Stimulated activated naive CD8-positive, alpha-beta T cell treated with anti-CD3 and anti-CD28 coated beads, Interleukin-15, Interleukin-2, amounts not matched to agents 100 ng/mL and 50 ng/mL, for 24 hours (primary cell): ENCODE measurements around the gene METTL1.
"Not testable (repeated sequence)": the region's sequence is repeated elsewhere in the genome, so short reads cannot be mapped to it uniquely, and the experiment has no call there.

ENCODE experiments used
- H3K27ac Mint-ChIP-seq: one replicate; pipeline ENCODE4 v1.8.0; 2021; ENCODE audit warnings: mild to moderate bottlenecking, mixed read lengths
- H3K27me3 Mint-ChIP-seq: one replicate; pipeline ENCODE4 v1.8.0; 2021; ENCODE audit warnings: mixed read lengths
- H3K36me3 Mint-ChIP-seq: one replicate; pipeline ENCODE4 v1.8.0; 2021; ENCODE audit warnings: low read depth, mixed read lengths
- H3K4me1 Mint-ChIP-seq: one replicate; pipeline ENCODE4 v1.8.0; 2021; ENCODE audit warnings: low read depth, mixed read lengths
- H3K4me3 Mint-ChIP-seq: one replicate; pipeline ENCODE4 v1.8.0; 2021; ENCODE audit warnings: mild to moderate bottlenecking, mixed read lengths
- H3K9me3 Mint-ChIP-seq: one replicate; pipeline ENCODE4 v1.8.0; 2021; ENCODE audit warnings: mixed read lengths

METTL1 gene

DNA sequence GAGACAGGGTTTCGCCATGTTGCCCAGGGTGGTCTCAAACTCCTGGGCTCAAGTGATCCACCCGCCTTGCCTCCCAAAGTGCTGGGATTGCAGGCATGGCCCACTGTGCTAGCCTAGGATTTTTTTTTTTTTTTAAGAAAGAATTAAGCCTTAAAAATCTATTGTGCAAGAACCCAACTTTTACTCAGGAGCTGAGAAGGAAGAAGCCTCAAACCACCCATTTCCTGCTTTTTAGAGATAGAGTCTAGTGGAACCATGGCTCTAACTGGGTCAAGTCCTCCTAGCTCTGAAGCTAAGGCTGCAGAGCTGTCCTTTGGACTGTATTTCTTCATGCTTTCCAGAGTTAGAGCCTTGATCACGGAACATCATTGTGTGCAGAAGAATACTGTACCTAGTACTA is 9.3 kb upstream of the METTL1 start:
- no peak overlapping the region for H3K4me3 Mint-ChIP-seq
- no peak overlapping the region for H3K27ac Mint-ChIP-seq
- no peaks in the 10 kb centered on the region for H3K27me3 Mint-ChIP-seq
- peaks cover 20% of the 10 kb centered on the region for H3K36me3 Mint-ChIP-seq
- H3K9me3 Mint-ChIP-seq = no peaks in the 10 kb centered on the region
- H3K4me1 Mint-ChIP-seq = peaks cover 33% of the 10 kb centered on the region

DNA sequence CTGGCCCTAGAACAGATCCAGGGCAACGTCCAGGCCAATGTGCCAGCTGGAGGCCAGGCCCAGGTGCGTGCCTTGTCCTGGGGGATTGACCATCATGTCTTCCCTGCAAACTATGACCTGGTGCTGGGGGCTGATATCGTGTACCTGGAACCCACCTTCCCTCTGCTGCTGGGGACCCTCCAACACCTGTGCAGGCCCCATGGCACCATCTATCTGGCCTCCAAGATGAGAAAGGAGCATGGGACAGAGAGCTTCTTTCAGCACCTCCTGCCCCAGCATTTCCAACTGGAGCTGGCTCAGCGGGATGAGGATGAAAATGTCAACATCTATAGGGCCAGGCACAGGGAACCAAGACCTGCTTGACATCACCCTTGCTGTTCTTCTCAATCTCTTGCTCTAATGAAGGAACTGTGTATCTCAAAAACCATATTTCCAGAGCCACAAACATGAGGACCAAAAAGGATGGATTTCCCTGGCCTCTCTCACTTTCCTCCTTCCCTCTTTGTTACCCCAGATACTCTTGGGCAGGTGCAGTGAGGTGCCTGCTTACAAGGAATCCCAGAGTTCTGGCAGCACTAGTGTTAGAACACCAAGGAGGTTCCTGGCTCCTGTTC is 8.5 kb upstream of the METTL1 start:
- Mint-ChIP-seq H3K27ac (peak overlapping the region; percentile 16), H3K4me1 (peaks cover 33% of the 10 kb centered on the region), H3K36me3 (peaks cover 22% of the 10 kb centered on the region), H3K9me3 (no peaks in the 10 kb centered on the region), H3K4me3 (no peak overlapping the region), H3K27me3 (no peaks in the 10 kb centered on the region)

DNA sequence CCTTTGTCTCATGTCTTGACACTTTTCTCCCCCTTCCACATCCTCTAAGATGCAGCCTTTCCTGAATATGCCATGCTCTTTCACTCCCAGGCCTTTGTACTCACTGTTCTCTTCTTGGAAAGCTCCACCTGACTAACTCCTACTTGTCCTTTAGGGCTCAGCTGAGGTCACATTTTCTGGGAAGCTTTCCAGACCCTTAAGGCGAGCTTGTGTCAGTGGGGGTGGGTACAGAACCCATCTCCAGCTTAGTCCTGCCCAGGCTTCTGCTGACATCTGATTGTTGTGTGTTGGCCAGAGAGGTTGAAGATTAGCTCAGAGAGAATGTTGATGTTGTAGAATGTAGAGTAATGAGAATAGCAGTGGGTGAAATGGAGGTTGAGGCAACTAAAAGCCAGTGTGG is 7.8 kb upstream of the METTL1 start:
- Mint-ChIP-seq H3K36me3 (peaks cover 22% of the 10 kb centered on the region), H3K4me3 (no peak overlapping the region), H3K27ac (peak overlapping the region; percentile 2), H3K27me3 (no peaks in the 10 kb centered on the region), H3K4me1 (peaks cover 33% of the 10 kb centered on the region), H3K9me3 (no peaks in the 10 kb centered on the region)

DNA sequence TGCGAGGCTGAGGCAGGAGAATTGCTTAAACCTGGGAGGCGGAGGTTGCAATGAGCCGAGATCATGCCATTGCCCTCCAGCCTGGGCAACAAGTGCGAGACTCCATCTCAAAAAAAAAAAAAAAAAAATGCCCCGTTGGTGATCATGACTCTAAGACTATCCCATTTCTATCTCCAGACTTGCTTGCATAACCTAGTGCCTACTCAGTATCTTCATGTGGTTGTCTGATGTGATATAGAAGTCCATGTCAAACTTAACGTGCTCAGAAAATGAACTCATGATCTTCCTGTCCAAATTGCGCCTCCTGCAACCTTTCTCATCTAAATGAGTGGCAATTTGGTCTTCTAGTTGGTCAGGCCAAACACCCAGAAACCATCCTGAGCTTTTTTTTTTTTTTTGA is 6.0 kb upstream of the METTL1 start:
- Mint-ChIP-seq H3K4me1 (peaks cover 25% of the 10 kb centered on the region), H3K36me3 (peaks cover 17% of the 10 kb centered on the region), H3K9me3 (no peaks in the 10 kb centered on the region), H3K4me3 (no peak overlapping the region), H3K27me3 (no peaks in the 10 kb centered on the region), H3K27ac (no peak overlapping the region)

DNA sequence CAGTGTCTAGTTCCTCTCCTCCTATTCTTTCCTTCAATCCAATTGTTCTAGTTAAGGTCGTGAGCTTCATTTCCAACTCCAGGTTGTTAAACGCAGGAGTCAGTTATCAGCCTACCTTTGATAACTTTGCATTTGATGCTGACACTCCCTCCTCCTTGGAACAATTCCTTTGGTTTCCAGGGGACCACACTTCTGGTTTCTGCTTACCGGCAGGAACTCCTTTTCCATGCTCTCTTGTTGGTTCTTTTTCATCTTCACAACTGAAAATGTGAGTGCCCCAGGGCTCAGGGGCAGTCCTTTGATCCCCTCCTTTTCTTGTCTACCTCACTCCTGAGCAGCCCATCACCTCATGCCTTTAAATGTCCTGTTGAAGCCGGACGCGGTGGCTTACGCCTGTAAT is 5.5 kb upstream of the METTL1 start:
- Mint-ChIP-seq H3K4me1 (peaks cover 22% of the 10 kb centered on the region), H3K9me3 (no peaks in the 10 kb centered on the region), H3K27ac (no peak overlapping the region), H3K36me3 (peaks cover 13% of the 10 kb centered on the region), H3K4me3 (no peak overlapping the region), H3K27me3 (no peaks in the 10 kb centered on the region)

DNA sequence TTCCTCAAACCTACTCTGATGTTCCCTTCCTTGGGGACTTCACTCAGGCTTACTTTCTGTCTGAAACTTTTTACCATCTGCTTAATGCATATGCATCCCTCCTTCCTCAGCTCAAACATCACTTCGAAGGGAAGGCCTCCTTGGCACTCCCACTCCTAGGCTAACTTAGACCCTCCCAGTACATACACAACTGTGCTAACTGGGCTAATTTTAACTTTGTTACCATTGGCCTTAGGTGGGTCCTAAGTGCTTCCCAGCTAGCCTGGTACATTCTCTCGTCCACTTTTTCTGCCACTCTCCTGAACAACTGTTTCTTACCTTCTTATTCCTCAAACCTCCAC is 4.3 kb upstream of the METTL1 start:
- H3K27ac Mint-ChIP-seq = peak overlapping the region; percentile 7
- no peak overlapping the region for H3K4me3 Mint-ChIP-seq

DNA sequence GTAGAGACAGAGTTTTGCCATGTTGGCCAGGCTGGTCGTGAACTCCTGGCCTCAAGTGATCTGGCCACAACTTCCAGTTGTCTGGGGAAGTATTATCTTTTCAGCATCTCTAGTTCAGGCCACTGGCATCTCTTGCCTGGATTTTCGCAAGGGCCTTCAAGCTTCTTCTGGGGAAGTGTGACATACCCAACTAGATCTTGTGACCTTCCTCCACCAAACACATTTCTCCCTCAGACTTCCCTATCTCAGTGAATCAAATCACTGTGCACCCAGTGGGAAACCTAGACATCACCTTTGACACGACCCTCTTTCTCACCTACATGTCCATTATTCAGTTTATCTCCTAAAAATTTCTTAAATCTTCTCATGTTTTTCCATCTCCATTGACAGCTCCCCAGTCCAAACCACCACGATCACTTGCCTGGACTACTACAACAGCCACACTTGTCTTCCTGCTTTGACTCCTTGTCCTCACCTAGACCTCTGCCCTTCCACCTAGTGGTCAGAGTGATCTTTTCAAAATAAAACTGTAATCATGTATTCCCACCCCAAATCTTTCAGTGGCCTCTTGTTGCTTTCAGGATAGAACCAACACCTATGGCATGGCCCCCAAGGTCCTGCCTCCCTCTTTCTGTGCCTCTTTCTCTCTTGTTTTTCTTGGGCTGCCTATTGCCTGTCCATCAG is 3.8 kb upstream of the METTL1 start:
- H3K27ac Mint-ChIP-seq = peak overlapping the region; percentile 7
- H3K9me3 Mint-ChIP-seq = no peaks in the 10 kb centered on the region
- peaks cover 18% of the 10 kb centered on the region for H3K36me3 Mint-ChIP-seq
- peaks cover 20% of the 10 kb centered on the region for H3K4me1 Mint-ChIP-seq
- H3K27me3 Mint-ChIP-seq = no peaks in the 10 kb centered on the region
- no peak overlapping the region for H3K4me3 Mint-ChIP-seq

More for the DNA sequence above, 4.3 kb upstream of the METTL1 start:
- Mint-ChIP-seq H3K4me1 (peaks cover 16% of the 10 kb centered on the region), H3K27me3 (no peaks in the 10 kb centered on the region), H3K36me3 (peaks cover 13% of the 10 kb centered on the region), H3K9me3 (no peaks in the 10 kb centered on the region)

DNA sequence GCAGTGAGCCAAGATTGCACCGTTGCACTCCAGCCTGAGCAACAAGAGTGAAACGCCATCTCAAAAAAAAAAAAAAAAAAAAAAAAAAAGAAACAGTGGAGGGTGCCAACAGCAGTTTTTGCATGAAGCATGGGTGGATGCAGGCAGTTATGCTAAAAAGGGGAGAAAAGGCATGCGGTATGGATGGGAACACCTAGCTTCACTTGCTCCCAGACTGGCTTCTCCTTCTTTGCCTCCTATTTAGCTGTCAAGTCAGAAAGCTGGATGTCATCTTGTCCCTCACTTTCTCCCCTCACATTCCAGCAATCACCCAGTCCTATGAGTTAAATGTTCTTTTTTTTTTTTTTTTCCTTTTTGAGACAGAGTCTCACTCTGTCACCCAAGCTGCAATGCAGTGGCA is 3.1 kb upstream of the METTL1 start:
- Mint-ChIP-seq H3K4me1 (peaks cover 21% of the 10 kb centered on the region), H3K4me3 (no peak overlapping the region)

DNA sequence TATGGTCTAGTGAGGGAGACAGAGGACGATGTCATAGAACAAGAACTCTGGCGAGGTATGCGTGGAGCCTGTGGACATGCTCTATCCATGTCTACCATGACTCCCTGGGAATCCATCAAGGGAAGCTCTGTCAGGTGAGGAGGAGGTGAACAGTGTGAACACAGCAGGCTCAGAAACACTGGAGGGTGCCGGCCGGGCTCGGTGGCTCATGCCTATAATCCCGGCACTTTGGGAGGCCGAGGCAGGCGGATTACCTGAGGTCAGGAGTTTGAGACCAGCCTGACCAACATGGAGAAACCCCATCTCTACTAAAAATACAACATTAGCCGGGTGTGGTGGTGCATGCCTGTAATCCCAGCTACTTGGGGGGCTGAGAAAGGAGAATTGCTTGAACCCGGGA is 2.7 kb upstream of the METTL1 start:
- not testable (repeated sequence) for H3K4me3 Mint-ChIP-seq, H3K27ac Mint-ChIP-seq, H3K27me3 Mint-ChIP-seq, H3K9me3 Mint-ChIP-seq
- Mint-ChIP-seq H3K36me3 (peaks cover 29% of the 10 kb centered on the region), H3K4me1 (peaks cover 23% of the 10 kb centered on the region)

More for the DNA sequence above, 3.1 kb upstream of the METTL1 start:
- no peak overlapping the region for H3K27ac Mint-ChIP-seq
- H3K36me3 Mint-ChIP-seq = peaks cover 25% of the 10 kb centered on the region
- H3K9me3 Mint-ChIP-seq = no peaks in the 10 kb centered on the region
- no peaks in the 10 kb centered on the region for H3K27me3 Mint-ChIP-seq

DNA sequence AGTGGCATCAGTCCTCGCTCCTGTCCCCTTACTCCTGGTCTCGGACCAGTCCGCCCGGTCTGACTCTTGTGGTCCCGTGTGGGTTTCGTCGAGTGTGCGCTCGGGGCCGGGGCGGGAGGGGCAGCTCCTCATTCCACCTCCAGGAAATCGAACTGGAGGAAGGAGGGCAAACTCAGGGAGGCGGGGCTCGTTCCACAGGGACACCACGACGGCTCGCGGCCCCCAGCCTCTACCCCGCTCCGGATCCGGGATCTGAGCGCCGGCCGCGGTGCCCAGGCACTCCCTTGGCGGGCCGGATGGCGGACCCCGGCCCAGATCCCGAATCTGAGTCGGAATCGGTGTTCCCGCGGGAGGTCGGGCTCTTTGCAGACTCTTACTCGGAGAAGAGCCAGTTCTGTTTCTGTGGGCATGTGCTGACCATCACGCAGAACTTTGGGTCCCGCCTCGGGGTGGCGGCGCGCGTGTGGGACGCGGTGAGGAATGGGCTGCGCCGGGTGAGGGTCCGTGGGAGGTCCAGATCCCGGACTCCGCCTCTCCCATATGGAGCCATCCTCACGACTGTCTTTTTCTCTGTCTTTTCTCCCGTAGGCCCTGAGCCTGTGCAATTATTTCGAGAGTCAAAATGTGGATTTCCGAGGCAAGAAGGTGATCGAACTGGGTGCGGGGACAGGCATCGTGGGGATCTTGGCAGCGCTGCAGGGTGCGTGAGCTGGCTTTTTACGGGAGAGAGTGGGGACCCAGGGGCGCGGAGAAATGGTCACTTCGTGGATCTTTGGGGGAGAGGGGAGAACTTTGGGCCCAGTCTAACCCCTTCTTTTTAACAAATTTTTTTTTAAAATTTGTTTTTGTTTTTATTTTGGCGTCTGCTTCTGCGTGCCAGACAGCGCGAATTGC is 771 bp upstream of the METTL1 start, which contains the start of gene EEF1AKMT3:
TSS of gene EEF1AKMT3 (plus strand) at position 186 of the 894 bp plus-strand sequence. CDS start at position 297, 111 bp downstream.
- Mint-ChIP-seq H3K27me3 (no peaks in the 10 kb centered on the region), H3K9me3 (no peaks in the 10 kb centered on the region), H3K27ac (peak within 1 kb of the TSS; percentile 98), H3K36me3 (peaks cover 43% of the 10 kb centered on the region), H3K4me3 (peak within 1 kb of the TSS; percentile 95), H3K4me1 (peaks cover 25% of the 10 kb centered on the region)

DNA sequence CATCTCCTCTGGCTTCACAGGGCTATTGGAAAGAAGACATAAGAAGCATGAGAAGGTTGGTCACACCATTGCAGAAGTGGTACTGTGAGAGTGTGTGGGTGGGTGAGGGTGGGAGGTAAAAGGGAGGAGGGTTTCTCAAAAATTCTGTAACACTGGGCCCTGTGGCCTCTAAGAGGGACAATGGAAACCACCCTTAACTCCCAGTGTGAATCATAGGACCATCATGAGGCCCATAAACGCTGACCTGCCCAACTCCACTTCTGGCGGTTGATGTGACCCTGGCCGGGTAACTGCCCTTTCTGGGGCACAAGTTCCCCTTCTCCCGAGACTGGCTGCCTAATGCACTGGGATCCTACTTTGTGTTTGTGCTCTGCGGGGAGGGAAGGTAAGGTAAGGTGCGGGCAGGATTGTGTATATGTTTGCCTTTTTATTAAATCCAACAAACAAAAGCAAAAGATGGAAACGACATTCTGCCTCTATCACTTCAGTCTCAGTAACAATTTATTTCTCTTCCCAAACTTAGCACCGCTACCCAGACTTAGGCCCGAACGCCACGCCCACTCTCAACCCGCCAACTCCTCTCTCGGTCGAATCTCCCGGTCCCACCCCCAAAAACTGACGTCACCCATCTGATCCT is 551 bp downstream of the METTL1 start:
- peak overlapping the region; percentile 98 for H3K27ac Mint-ChIP-seq
- peaks cover 3% of the 10 kb centered on the region for H3K27me3 Mint-ChIP-seq
- peaks cover 43% of the 10 kb centered on the region for H3K36me3 Mint-ChIP-seq
- peaks cover 38% of the 10 kb centered on the region for H3K4me1 Mint-ChIP-seq
- no peaks in the 10 kb centered on the region for H3K9me3 Mint-ChIP-seq
- H3K4me3 Mint-ChIP-seq = peak overlapping the region; percentile 95

DNA sequence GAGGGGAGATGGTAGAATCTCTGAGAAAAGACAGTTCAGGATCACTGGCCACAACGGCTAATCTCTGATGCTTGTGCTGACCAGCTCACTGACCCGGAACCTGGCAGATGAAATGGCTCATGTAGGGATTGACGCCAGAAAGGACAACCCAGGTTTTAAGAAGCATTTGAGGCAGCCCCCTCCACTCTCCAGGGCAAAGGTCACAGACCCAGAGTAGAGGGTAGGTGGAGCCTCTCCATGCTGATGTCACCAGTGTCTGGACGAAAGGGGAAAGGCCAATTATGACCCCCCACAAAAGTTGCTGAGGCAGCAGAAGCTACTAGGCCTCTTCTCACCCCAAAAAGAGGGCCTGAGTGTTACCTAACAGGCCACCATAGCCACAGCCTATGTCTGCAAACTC is 1.2 kb downstream of the METTL1 start:
- Mint-ChIP-seq H3K4me3 (peak overlapping the region; percentile 95), H3K27me3 (peaks cover 6% of the 10 kb centered on the region), H3K27ac (peak overlapping the region; percentile 75), H3K36me3 (peaks cover 38% of the 10 kb centered on the region), H3K9me3 (no peaks in the 10 kb centered on the region), H3K4me1 (peaks cover 42% of the 10 kb centered on the region)

DNA sequence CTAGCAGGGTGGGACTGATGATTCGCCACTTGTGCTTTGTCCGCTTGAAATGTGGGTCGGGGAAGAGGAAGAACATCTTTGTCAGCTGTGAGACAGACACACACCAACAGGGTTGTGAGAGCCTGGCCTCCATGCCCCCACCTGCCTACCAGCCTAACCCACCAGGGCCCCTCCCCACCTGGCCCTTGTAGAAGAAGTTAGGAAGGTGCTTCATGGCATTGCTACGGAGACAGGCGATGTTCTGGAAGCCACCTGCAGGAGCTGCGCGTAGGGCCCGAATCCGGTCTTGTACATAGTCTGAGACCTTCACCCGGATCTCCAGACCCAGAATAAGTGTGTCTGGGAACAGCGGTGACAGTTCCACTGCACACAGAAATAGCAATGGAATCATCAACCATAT is 2.3 kb downstream of the METTL1 start:
- Mint-ChIP-seq H3K27me3 (peaks cover 6% of the 10 kb centered on the region), H3K4me1 (peaks cover 52% of the 10 kb centered on the region), H3K36me3 (peaks cover 38% of the 10 kb centered on the region), H3K27ac (no peak overlapping the region), H3K9me3 (no peaks in the 10 kb centered on the region), H3K4me3 (no peak overlapping the region)

DNA sequence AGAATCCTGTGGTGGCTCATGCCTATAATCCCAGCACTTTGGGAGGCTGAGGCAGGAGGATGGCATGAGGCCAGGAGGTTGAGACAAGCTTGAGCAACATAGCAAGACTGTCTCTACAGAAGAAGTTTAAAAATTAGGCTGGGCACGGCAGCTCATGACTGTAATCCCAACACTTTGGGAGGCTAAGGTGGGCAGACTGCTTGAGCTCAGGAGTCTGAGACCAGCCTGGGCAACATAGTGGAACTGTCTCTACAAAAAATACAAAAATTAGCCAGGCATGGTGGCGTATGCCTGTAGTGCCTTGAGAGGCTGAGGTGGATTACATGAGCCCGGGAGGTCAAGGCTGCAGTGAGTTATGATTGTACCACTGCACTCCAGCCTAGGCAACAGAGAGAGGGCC is 4.0 kb downstream of the METTL1 start:
- Mint-ChIP-seq H3K27ac (no peak overlapping the region), H3K4me1 (peaks cover 63% of the 10 kb centered on the region), H3K4me3 (no peak overlapping the region), H3K36me3 (peaks cover 51% of the 10 kb centered on the region), H3K9me3 (no peaks in the 10 kb centered on the region), H3K27me3 (peaks cover 14% of the 10 kb centered on the region)

DNA sequence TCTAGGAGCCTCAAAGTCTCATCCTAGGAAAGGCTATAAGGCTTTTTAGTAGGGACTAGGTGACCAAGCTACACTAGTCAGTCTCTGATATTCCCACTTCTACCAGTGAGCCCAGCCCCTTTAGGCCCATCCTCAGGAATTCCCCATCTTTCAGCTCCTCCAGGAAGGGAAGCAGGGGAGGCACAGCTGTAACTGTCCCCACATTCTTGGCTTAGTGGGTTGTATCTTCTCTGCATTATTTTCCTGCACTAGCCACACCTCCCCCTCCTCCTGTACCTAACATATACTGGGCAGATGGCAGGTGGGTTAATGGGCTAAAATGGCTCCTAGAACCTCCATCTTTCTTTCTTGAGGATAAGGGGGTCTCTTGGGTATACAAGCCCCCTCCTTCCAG is 4.6 kb downstream of the METTL1 start:
- Mint-ChIP-seq H3K4me1 (peaks cover 61% of the 10 kb centered on the region), H3K27me3 (peaks cover 14% of the 10 kb centered on the region), H3K4me3 (no peak overlapping the region), H3K36me3 (peaks cover 56% of the 10 kb centered on the region), H3K9me3 (no peaks in the 10 kb centered on the region), H3K27ac (no peak overlapping the region)
